Endodermal cell (in vitro differentiated cells): ENCODE data around the gene XPO6. TPM values are rescaled to one million over a fixed set of nuclear protein-coding genes. Genes with fewer than 3 reads are reported as not detected.
A peak's percentile ranks its signal among the peaks of the same experiment; 100 is the strongest.

Experiments used
- DNase-seq: peaks from one replicate; pipeline ENCODE4 v3.0.0-alpha.2; 2017
- H3K27ac ChIP-seq: 2 replicates; pipeline ENCODE4 v1.5.1; 2013; ENCODE audit warnings: mild to moderate bottlenecking, low read depth, low read length, moderate library complexity
- H3K27me3 ChIP-seq: 2 replicates; pipeline ENCODE4 v1.6.1; 2013; ENCODE audit warnings: mild to moderate bottlenecking, low read length, moderate library complexity; ENCODE audit not compliant: insufficient read depth, control insufficient read depth, poor library complexity, severe bottlenecking
- H3K36me3 ChIP-seq: 2 replicates; pipeline ENCODE4 v1.7.0; 2013; ENCODE audit warnings: mild to moderate bottlenecking, low read length, moderate library complexity; ENCODE audit not compliant: control insufficient read depth, insufficient read depth
- H3K4me1 ChIP-seq: one replicate; pipeline ENCODE4 v1.7.0; 2013; ENCODE audit warnings: low read length; ENCODE audit not compliant: control insufficient read depth, insufficient read depth
- H3K4me3 ChIP-seq: 2 replicates; pipeline ENCODE4 v1.5.1; 2013; ENCODE audit warnings: mild to moderate bottlenecking, low read length, moderate library complexity
- H3K9ac ChIP-seq: 2 replicates; pipeline ENCODE4 v1.6.1; 2013; ENCODE audit warnings: mild to moderate bottlenecking, low read length, moderate library complexity; ENCODE audit not compliant: poor library complexity, severe bottlenecking; ENCODE audit errors: extremely low read depth
- H3K9me3 ChIP-seq: 2 replicates; pipeline ENCODE4 v1.6.1; 2013; ENCODE audit warnings: mild to moderate bottlenecking, low read length, moderate library complexity; ENCODE audit not compliant: control insufficient read depth
- H3K27ac Mint-ChIP-seq: 2 replicates; pipeline ENCODE4 v1.8.0; 2020; ENCODE audit warnings: mixed read lengths
- H3K27me3 Mint-ChIP-seq: 2 replicates; pipeline ENCODE4 v1.8.0; 2021; ENCODE audit warnings: mild to moderate bottlenecking, mixed read lengths; ENCODE audit not compliant: insufficient read depth
- H3K36me3 Mint-ChIP-seq: 2 replicates; pipeline ENCODE4 v1.8.0; 2020; ENCODE audit warnings: low read depth, mixed read lengths
- H3K4me1 Mint-ChIP-seq: 2 replicates; pipeline ENCODE4 v1.8.0; 2020; ENCODE audit warnings: mixed read lengths
- H3K4me3 Mint-ChIP-seq: 2 replicates; pipeline ENCODE4 v1.8.0; 2020; ENCODE audit warnings: mild to moderate bottlenecking, moderate library complexity, mixed read lengths
- H3K9me3 Mint-ChIP-seq: 2 replicates; pipeline ENCODE4 v1.8.0; 2020; ENCODE audit warnings: mild to moderate bottlenecking, mixed read lengths
- CTCF ChIP-seq: fragments of 200-600 bp; sonication (generic); conservative IDR thresholded peaks from 2 replicates; pipeline ENCODE4 v1.5.0; 2021; ENCODE audit warnings: antibody characterized with exemption, mild to moderate bottlenecking
- WGBS, 2 experiments: methylation state at CpG; one replicate each; pipeline versions ENCODE4 v1.1.5 to v1.1.7; 2013; ENCODE audit warnings: missing lambda C conversion rate in 2 of 2, mixed read lengths in 1 of 2; ENCODE audit not compliant: insufficient coverage in 1 of 2, insufficient read length in 1 of 2; 5-methylcytosine and 5-hydroxymethylcytosine counted together
- total RNA-seq, 2 donors: library from RNA; stranded (reverse); fragmentation: NEBNext Ultra II Directional in 1 of 2; extraction: Animal tissue kit (Norgen Biotek cat#: 25700) in 1 of 2; gene quantifications; 2 replicates in 1 of 2; 3 replicates in 1 of 2; pipeline ENCODE4 v1.2.1, GENCODE V29; 2021

The XPO6 gene
- total RNA-seq, 2 donors from 2014 or later: 84.7 to 92.4 TPM

DNA sequence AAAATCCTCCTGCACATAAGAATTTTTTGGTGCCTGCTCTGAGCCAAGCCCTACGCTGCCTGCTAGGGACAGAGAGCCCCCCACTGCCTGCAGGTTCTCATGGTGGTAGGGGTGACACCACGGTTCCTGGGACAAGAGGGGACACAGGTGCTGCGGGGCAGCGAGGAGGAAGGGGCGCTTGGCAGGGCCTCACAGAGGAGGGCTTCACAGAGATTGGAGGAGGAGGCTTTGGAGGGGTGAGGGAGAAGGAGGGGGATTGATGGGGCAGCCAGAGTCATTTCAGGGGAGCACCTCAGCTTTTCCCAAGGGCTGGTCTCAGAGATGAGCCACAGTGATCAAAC, 118.4 kb downstream of the XPO6 start:
- H3K9ac ChIP-seq: no peak overlapping the region
- no peaks in the 10 kb centered on the region for H3K27me3 Mint-ChIP-seq
- H3K4me1 ChIP-seq: no peaks in the 10 kb centered on the region
- H3K27ac Mint-ChIP-seq: peak overlapping the region; percentile 78
- no peak overlapping the region for H3K4me3 Mint-ChIP-seq
- H3K27me3 ChIP-seq: no peaks in the 10 kb centered on the region
- no peak for TF ChIP-seq CTCF
- WGBS, 2 experiments: 82 to 83% methylated on average over 4 to 5 of the region's 5 CpGs
- no peaks in the 10 kb centered on the region for H3K9me3 Mint-ChIP-seq
- H3K36me3 Mint-ChIP-seq: peaks cover 19% of the 10 kb centered on the region
- H3K36me3 ChIP-seq: peaks cover 14% of the 10 kb centered on the region
- no peak overlapping the region for H3K27ac ChIP-seq
- H3K4me3 ChIP-seq: no peak overlapping the region
- H3K4me1 Mint-ChIP-seq: peaks cover 9% of the 10 kb centered on the region
- no peak for DNase-seq
- H3K9me3 ChIP-seq: no peaks in the 10 kb centered on the region

DNA sequence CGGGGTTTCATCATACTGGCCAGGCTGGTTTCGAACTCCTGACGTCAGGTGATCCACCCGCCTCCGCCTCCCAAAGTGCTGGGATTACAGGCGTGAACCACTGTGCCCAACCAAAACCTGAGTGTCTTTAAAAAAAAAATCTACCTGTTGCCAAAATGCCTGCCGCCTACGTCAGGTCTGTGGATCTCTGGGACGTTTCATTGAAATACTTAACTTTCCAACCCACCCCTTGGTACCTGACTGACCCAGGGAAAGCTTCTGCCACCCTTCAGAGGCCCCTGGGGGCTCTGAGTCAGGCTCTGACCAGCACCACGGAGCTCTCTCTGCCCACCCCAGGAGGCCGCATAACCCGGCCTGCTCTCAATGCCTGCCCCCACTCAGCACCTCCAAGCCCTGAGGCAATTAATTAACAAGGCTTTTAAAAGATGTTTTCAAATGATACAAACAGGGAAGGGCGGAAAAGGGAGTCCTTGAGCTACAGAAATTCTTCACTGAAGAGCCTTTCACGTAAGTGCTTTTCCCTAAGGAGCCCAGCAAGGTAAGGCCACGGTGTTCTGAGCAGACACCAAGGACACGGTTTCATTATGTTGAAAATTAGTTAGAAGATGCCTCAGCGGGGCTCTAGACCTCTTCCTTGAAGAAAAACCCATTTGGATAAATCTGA, 118.9 kb downstream of the XPO6 start:
- 71 to 83% methylated on average over 13 to 17 of the region's 17 CpGs for WGBS, 2 experiments
- H3K9me3 Mint-ChIP-seq: no peaks in the 10 kb centered on the region
- H3K9me3 ChIP-seq: no peaks in the 10 kb centered on the region
- peak; percentile 67 for DNase-seq
- no peaks in the 10 kb centered on the region for H3K27me3 ChIP-seq
- no peak overlapping the region for H3K4me3 ChIP-seq
- no peaks in the 10 kb centered on the region for H3K4me1 ChIP-seq
- no peak for TF ChIP-seq CTCF
- peaks cover 9% of the 10 kb centered on the region for H3K4me1 Mint-ChIP-seq
- H3K9ac ChIP-seq: no peak overlapping the region
- peak overlapping the region; percentile 76 for H3K27ac Mint-ChIP-seq
- no peak overlapping the region for H3K4me3 Mint-ChIP-seq
- H3K27me3 Mint-ChIP-seq: no peaks in the 10 kb centered on the region
- H3K36me3 ChIP-seq: peaks cover 9% of the 10 kb centered on the region
- H3K36me3 Mint-ChIP-seq: peaks cover 14% of the 10 kb centered on the region
- H3K27ac ChIP-seq: no peak overlapping the region

GRCh38 chr16:28091656-28092055, 120.1 kb downstream of the XPO6 start:
- Histone ChIP-seq H3K36me3 (peaks cover 2% of the 10 kb centered on the region), H3K9ac (no peak overlapping the region), H3K4me1 (no peaks in the 10 kb centered on the region), H3K9me3 (no peaks in the 10 kb centered on the region), H3K4me3 (no peak overlapping the region), H3K27me3 (no peaks in the 10 kb centered on the region), H3K27ac (no peak overlapping the region)
- no peaks in the 10 kb centered on the region for H3K9me3 Mint-ChIP-seq
- H3K27ac Mint-ChIP-seq: no peak overlapping the region
- peaks cover 4% of the 10 kb centered on the region for H3K36me3 Mint-ChIP-seq
- no peaks in the 10 kb centered on the region for H3K27me3 Mint-ChIP-seq
- peaks cover 9% of the 10 kb centered on the region for H3K4me1 Mint-ChIP-seq
- DNase-seq: no peak
- H3K4me3 Mint-ChIP-seq: no peak overlapping the region
- WGBS, 2 experiments: 87 to 93% methylated on average over 10 to 12 of the region's 12 CpGs
- TF ChIP-seq CTCF: no peak
